K562 (cell line): ENCODE data around the gene MICALL2. TPM values are rescaled to one million over a fixed set of nuclear protein-coding genes. Genes with fewer than 3 reads are reported as not detected.
A peak's percentile ranks its signal among the peaks of the same experiment; 100 is the strongest.

Source experiments
- ATAC-seq: fragments of 200-7000 bp; cut with Tn5 transposase; 3 replicates; pipeline ENCODE4 v1.9.1; 2020; ENCODE audit warnings: moderate library complexity
- BruUV-seq: library from RNA; stranded (reverse); fragments of 400-500 nt; replicated peaks from 2 replicates; lab custom pipeline; 2021; lab: Mats Ljungman, UMichigan
- CTCF ChIA-PET: fragments of 300-600 bp; formaldehyde crosslinking; extraction: SDS; loops from one replicate; lab custom pipeline; 2021; ENCODE audit warnings: low intra/inter-chr PET ratio; lab: Yijun Ruan, JAX
- POLR2A ChIA-PET: fragments of 300-600, 350-650 bp; sonication (Branson Sonifier 250); formaldehyde crosslinking; extraction: SDS; loops from one replicate; lab custom pipeline; 2021; ENCODE audit warnings: antibody characterized with exemption, inconsistent platforms; lab: Yijun Ruan, JAX
- DNase-seq, 4 experiments: peaks; one replicate each; pipeline versions ENCODE4 v3.0.0 to v3.0.0-alpha.2; 2011 to 2018; ENCODE audit warnings: low spot score in 3 of 4, mixed read lengths in 3 of 4; ENCODE audit errors: extremely low read depth in 1 of 4
- FAIRE-seq: peaks from 2 replicates; lab custom pipeline; 2011; peaks lifted over from hg19 to GRCh38; lab: Jason Lieb, UNC
- H2AFZ ChIP-seq: 2 replicates; pipeline ENCODE4 v1.6.0; 2011; ENCODE audit warnings: low read depth, low read length, control low read depth, inconsistent platforms
- H3K27ac ChIP-seq: fragments of 200-600 bp; 3 replicates; pipeline ENCODE4 v1.8.0; 2011; ENCODE audit warnings: low read depth, mild to moderate bottlenecking, control low read depth, inconsistent platforms, low read length, moderate library complexity, mixed read lengths; ENCODE audit errors: extremely low read depth
- H3K27me3 ChIP-seq, 2 experiments: fragments of 300-600 bp in 1 of 2; 2 replicates in 1 of 2; 3 replicates in 1 of 2; pipeline versions ENCODE4 v1.6.0 to v1.8.0; 2011; ENCODE audit warnings: inconsistent platforms in 2 of 2, low read length in 2 of 2, mild to moderate bottlenecking in 1 of 2, mixed read lengths in 1 of 2, moderate library complexity in 1 of 2; ENCODE audit not compliant: control insufficient read depth in 2 of 2, insufficient read depth in 2 of 2
- H3K36me3 ChIP-seq: fragments of 300-600 bp; 3 replicates; pipeline ENCODE4 v1.8.0; 2011; ENCODE audit warnings: mild to moderate bottlenecking, low read length, inconsistent platforms; ENCODE audit not compliant: control insufficient read depth, insufficient read depth
- H3K4me1 ChIP-seq, 2 experiments: fragments of 200-600 bp in 1 of 2; replicated peaks in 1 of 2; 2 replicates in 1 of 2; 3 replicates in 1 of 2; pipeline versions ENCODE4 v1.5.1 to v1.8.0; 2011; ENCODE audit warnings: inconsistent platforms in 2 of 2, low read length in 2 of 2, mild to moderate bottlenecking in 1 of 2, mixed read lengths in 1 of 2, moderate library complexity in 1 of 2; ENCODE audit not compliant: control insufficient read depth in 2 of 2, insufficient read depth in 2 of 2
- H3K4me2 ChIP-seq: 2 replicates; pipeline ENCODE4 v1.6.1; 2011; ENCODE audit warnings: low read length, control low read depth, inconsistent platforms, mixed read lengths; ENCODE audit not compliant: insufficient read depth
- H3K4me3 ChIP-seq: fragments of 200-600 bp; sonication (generic), shearing (Covaris generic); 2 replicates; pipeline ENCODE4 v1.5.1; 2016; ENCODE audit warnings: control low read depth, inconsistent platforms
- H3K79me2 ChIP-seq: fragments of 200-600 bp; 3 replicates; pipeline ENCODE4 v1.8.0; 2011; ENCODE audit warnings: low read length, inconsistent platforms; ENCODE audit not compliant: control insufficient read depth, insufficient read depth
- H3K9ac ChIP-seq, 2 experiments: 2 replicates each; pipeline versions ENCODE4 v1.6.0 to v1.6.1; 2011; ENCODE audit warnings: low read depth in 2 of 2, low read length in 2 of 2, control low read depth in 1 of 2, inconsistent platforms in 1 of 2, mild to moderate bottlenecking in 1 of 2, mixed read lengths in 1 of 2; ENCODE audit not compliant: insufficient read depth in 1 of 2
- H3K9me1 ChIP-seq: one replicate; pipeline ENCODE4 v1.6.0; 2011; ENCODE audit warnings: inconsistent platforms, mild to moderate bottlenecking, low read length, moderate library complexity; ENCODE audit not compliant: control insufficient read depth, insufficient read depth
- H3K9me3 ChIP-seq: replicated peaks from 2 replicates; pipeline ENCODE4 v1.5.1; 2011; ENCODE audit warnings: low read depth, low read length, inconsistent platforms; ENCODE audit not compliant: control insufficient read depth, insufficient read depth
- H4K20me1 ChIP-seq: replicated peaks from 2 replicates; pipeline ENCODE4 v1.6.1; 2011; ENCODE audit warnings: low read length, inconsistent platforms, mixed read lengths; ENCODE audit not compliant: control insufficient read depth, insufficient read depth
- BRD9 ChIP-seq: fragments of 450-650 bp; IDR thresholded peaks from 2 replicates; pipeline ENCODE4 v1.6.1; 2018; ENCODE audit warnings: low read depth; ENCODE audit not compliant: partially characterized antibody
- CGGBP1 ChIP-seq: fragments of 250-450 bp; sonication (Bioruptor Pico); IDR thresholded peaks from 2 replicates; pipeline ENCODE4 v1.9.0; 2021; ENCODE audit warnings: mild to moderate bottlenecking
- FOXK2 ChIP-seq, 2 experiments: fragments of 450-650 bp; IDR thresholded peaks in 1 of 2; conservative IDR thresholded peaks in 1 of 2; 2 replicates each; pipeline ENCODE4 v1.6.1; 2016; ENCODE audit warnings: low read depth in 2 of 2, mild to moderate bottlenecking in 1 of 2
- MAFF ChIP-seq: IDR thresholded peaks from 2 replicates; pipeline ENCODE4 v1.6.1; 2012; ENCODE audit warnings: low read length, improper control_type of control experiment
- RNF219 ChIP-seq: fragments of 250-450 bp; sonication (Bioruptor Pico); IDR thresholded peaks from 2 replicates; pipeline ENCODE4 v1.5.0; 2022; ENCODE audit warnings: mild to moderate bottlenecking
- RUNX1 ChIP-seq: sonication (generic); IDR thresholded peaks from 2 replicates; pipeline ENCODE4 v1.6.1; 2016; ENCODE audit warnings: antibody characterized with exemption, low read depth
- SAFB ChIP-seq: fragments of 200-400 bp; formaldehyde crosslinking; IDR thresholded peaks from 2 replicates; pipeline ENCODE4 v1.6.1; 2017; ENCODE audit warnings: low read depth, low read length, borderline replicate concordance
- USF1 ChIP-seq: sonication (generic); formaldehyde crosslinking; IDR thresholded peaks from 2 replicates; pipeline ENCODE4 v1.9.0; 2022; ENCODE audit warnings: mild to moderate bottlenecking, missing genetic modification reagents
- ZBED1 ChIP-seq: IDR thresholded peaks from 2 replicates; pipeline ENCODE4 v1.6.1; 2014
- ZNF24 ChIP-seq: fragments of 450-650 bp; IDR thresholded peaks from 2 replicates; pipeline ENCODE4 v1.6.1; 2016
- WGBS: fragments of 100-300 bp; shearing (Covaris generic); methylation state at CpG from one replicate; pipeline ENCODE4 v1.1.6; 2016; ENCODE audit warnings: low coverage, mixed read lengths; ENCODE audit not compliant: insufficient coverage; ENCODE audit errors: missing lambda C conversion rate; 5-methylcytosine and 5-hydroxymethylcytosine counted together
- in situ Hi-C: fragments of 300-500 bp; cut with MboI; formaldehyde crosslinking; loops from 4 replicates; pipeline ENCODE4 v1.15.0; 2018; ENCODE audit warnings: inconsistent platforms, mixed read lengths
- intact Hi-C: fragments of 100-400 bp; cut with micrococcal nuclease; formaldehyde crosslinking; loops from 2 replicates; pipeline ENCODE4 v1.14.2; 2022
- polyA plus RNA-seq, 8 experiments: library from polyadenylated mRNA; depleted of rRNA in 4 of 8; stranded (reverse) in 5 of 8; unstranded in 3 of 8; fragments of >200 nt; fragmentation: Nextera tagmentation in 2 of 8; fragmentation: Illumina TruSeq in 1 of 8; extraction: Ambion mirVana in 2 of 8; extraction: Trizol in 1 of 8; gene quantifications; 2 replicates each; pipeline versions ENCODE4 v1.2.1 to v1.2.3, GENCODE V29; 2011 to 2014; ENCODE audit warnings: inconsistent platforms in 1 of 8, missing spikeins in 1 of 8
- total RNA-seq, 7 experiments: library from RNA; depleted of rRNA in 6 of 7; stranded (reverse); fragments of >200 nt in 6 of 7; fragmentation: Illumina TruSeq in 2 of 7; extraction: Trizol in 2 of 7; gene quantifications; 2 replicates each; pipeline versions ENCODE4 v1.2.1 to v1.2.3, GENCODE V29; 2011 to 2021; ENCODE audit warnings: low replicate concordance in 1 of 7

The MICALL2 gene
- total and polyA plus RNA-seq, 9 of the 15 experiments (the other 6 are each of a cell fraction or from before 2014, with no cell fraction given): 1.8 to 103 (median 17.0) TPM

GRCh38 chr7:1476859-1477258 lies 17.6 kb upstream of the MICALL2 start:
- Histone ChIP-seq H2AFZ (no peak overlapping the region), H3K9ac (no peak overlapping the region), H4K20me1 (no peaks in the 10 kb centered on the region), H3K9me3 (no peaks in the 10 kb centered on the region), H3K9me1 (no peaks in the 10 kb centered on the region), H3K27ac (no peak overlapping the region), H3K36me3 (peaks cover 81% of the 10 kb centered on the region; the same call in 2 of the 3 replicates), H3K4me2 (no peak overlapping the region), H3K79me2 (no peaks in the 10 kb centered on the region), H3K27me3 (no peaks in the 10 kb centered on the region), H3K4me3 (no peak overlapping the region), H3K4me1 (peaks cover 2 to 51% of the 10 kb centered on the region in 2 experiments; a peak in 3 of 5 replicates)
- DNase-seq: no peak
- ChIA-PET CTCF (no interaction called here), POLR2A (no interaction called here)
- in situ Hi-C loops (loop anchor here (5.0 kb wide), 1 partner anchor 255 kb away; no protein-coding TSS in a partner anchor), intact Hi-C loops (no loop called here)
- 87% methylated on average over 12 of the region's 15 CpGs for WGBS
- TF ChIP-seq USF1: peak; percentile 43; the same call in 1 of the 2 replicates
- no peak for TF ChIP-seq CGGBP1 (CRISPR knock-in tag)
- TF ChIP-seq RUNX1: no peak
- ATAC-seq: no peak
- no TSS peak for BruUV-seq
- no peak for FAIRE-seq

- Histone ChIP-seq H3K4me2 (no peak overlapping the region), H3K9me1 (no peaks in the 10 kb centered on the region), H2AFZ (no peak overlapping the region), H3K4me1 (peaks cover 2 to 48% of the 10 kb centered on the region in 2 experiments; a peak in 3 of 5 replicates)
- intact Hi-C loops: loop anchor here (2.0 kb wide), 2 partner anchors 43 to 251 kb away; no protein-coding TSS in a partner anchor
- BruUV-seq: no TSS peak
- TF ChIP-seq BRD9: no peak
- no peak for TF ChIP-seq MAFF
- no peak for TF ChIP-seq SAFB
- no peak for TF ChIP-seq RNF219
- TF ChIP-seq ZBED1: no peak
- no peak for TF ChIP-seq ZNF24
- no peak for TF ChIP-seq FOXK2 (conservative IDR thresholded peaks at IDR 0.05 in 1 of 2, IDR thresholded peaks at IDR 0.05 in 1 of 2; ENCODE audit: low read depth in 2 of 2)
- TF ChIP-seq, all 486 proteins: peak for 0
- POLR2A ChIA-PET: interaction anchor here (0.6 kb wide), 1 partner anchor 80 kb away, joined by 4 read pairs; no protein-coding TSS in a partner anchor
- ATAC-seq (no peak), FAIRE-seq (no peak), DNase-seq (no peak)
- 85% methylated on average over 18 of the region's 22 CpGs for WGBS
- Histone ChIP-seq H3K9ac (peak overlapping the region in 1 of 2 experiments; percentile 26; a peak in 1 of 4 replicates), H3K36me3 (peaks cover 86% of the 10 kb centered on the region; the same call in 2 of the 3 replicates), H3K27ac (no peak overlapping the region), H4K20me1 (no peaks in the 10 kb centered on the region), H3K79me2 (no peaks in the 10 kb centered on the region), H3K4me3 (no peak overlapping the region), H3K27me3 (no peaks in the 10 kb centered on the region), H3K9me3 (no peaks in the 10 kb centered on the region)
- in situ Hi-C loops: loop anchor here (5.0 kb wide), 1 partner anchor 254 kb away; no protein-coding TSS in a partner anchor
- CTCF ChIA-PET: interaction anchor here (0.6 kb wide), 1 partner anchor 241 kb away, joined by 3 read pairs; no protein-coding TSS in a partner anchor
Measured at GRCh38 chr7:1475991-1476390, 16.7 kb upstream of the MICALL2 start.
